Mammary epithelial cell (primary cell): ENCODE measurements around the gene POLR2C.

Experiments used
- EZH2 ChIP-seq: IDR thresholded peaks from 2 replicates; pipeline ENCODE4 v1.6.1; 2012; ENCODE audit warnings: low read length, inconsistent platforms, borderline replicate concordance
- TF ChIP-seq, protein P1 (sequence below), 2 donors: IDR thresholded peaks in 1 of 2; conservative IDR thresholded peaks in 1 of 2; 2 replicates each; pipeline ENCODE4 v1.5.1; 2011 to 2012; ENCODE audit warnings: inconsistent platforms in 2 of 2, low read length in 2 of 2, mild to moderate bottlenecking in 2 of 2, control low read depth in 1 of 2, low read depth in 1 of 2; ENCODE audit not compliant: insufficient read depth in 1 of 2; ENCODE audit errors: extremely low read depth in 1 of 2

DNA sequence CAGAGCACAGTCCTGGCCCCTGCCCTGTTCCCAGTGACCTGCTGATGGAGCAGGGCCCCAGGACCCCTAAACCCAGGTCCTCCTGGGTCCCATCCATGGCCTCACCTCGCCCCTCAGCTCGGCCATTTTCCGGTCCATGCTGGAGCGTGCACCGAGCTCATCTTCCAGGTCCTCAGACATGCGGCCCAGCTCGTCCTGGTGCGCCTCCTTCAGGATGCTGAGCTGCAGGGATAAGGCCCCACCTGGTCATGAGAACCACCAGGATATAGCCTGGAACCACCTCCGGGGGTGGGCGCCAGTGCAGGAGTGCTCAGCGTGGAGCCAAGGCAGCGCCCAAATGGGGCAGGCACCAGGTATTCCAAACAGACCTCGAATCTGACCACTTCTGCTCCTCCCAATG, 56.0 kb downstream of the POLR2C start:
- TF ChIP-seq, protein P1, sequence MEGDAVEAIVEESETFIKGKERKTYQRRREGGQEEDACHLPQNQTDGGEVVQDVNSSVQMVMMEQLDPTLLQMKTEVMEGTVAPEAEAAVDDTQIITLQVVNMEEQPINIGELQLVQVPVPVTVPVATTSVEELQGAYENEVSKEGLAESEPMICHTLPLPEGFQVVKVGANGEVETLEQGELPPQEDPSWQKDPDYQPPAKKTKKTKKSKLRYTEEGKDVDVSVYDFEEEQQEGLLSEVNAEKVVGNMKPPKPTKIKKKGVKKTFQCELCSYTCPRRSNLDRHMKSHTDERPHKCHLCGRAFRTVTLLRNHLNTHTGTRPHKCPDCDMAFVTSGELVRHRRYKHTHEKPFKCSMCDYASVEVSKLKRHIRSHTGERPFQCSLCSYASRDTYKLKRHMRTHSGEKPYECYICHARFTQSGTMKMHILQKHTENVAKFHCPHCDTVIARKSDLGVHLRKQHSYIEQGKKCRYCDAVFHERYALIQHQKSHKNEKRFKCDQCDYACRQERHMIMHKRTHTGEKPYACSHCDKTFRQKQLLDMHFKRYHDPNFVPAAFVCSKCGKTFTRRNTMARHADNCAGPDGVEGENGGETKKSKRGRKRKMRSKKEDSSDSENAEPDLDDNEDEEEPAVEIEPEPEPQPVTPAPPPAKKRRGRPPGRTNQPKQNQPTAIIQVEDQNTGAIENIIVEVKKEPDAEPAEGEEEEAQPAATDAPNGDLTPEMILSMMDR (conservative IDR thresholded peaks at IDR 0.05 in 1 of 2, IDR thresholded peaks at IDR 0.05 in 1 of 2; ENCODE audit: extremely low read depth in 1 of 2, insufficient read depth in 1 of 2, low read depth in 1 of 2, low read length in 2 of 2): no peak
- TF ChIP-seq EZH2: no peak
